NCI-H2196 treated with DMSO at 0.1 percent for 48 hours (cell line): Measurements from ENCODE around the gene HMGCL.
A peak's percentile ranks its signal among the peaks of the same experiment; 100 is the strongest.
"Not testable (repeated sequence)": the region's sequence is repeated elsewhere in the genome, so short reads cannot be mapped to it uniquely, and the experiment has no call there.

Experiments used
- DNase-seq: peaks from one replicate; lab custom pipeline; 2025; ENCODE audit not compliant: unreplicated experiment; lab: John Stamatoyannopoulos, UW

The HMGCL gene

GRCh38 chr1:23799570-23800399, 25.4 kb downstream of the HMGCL start:
- DNase-seq, result peak; percentile 52

DNA sequence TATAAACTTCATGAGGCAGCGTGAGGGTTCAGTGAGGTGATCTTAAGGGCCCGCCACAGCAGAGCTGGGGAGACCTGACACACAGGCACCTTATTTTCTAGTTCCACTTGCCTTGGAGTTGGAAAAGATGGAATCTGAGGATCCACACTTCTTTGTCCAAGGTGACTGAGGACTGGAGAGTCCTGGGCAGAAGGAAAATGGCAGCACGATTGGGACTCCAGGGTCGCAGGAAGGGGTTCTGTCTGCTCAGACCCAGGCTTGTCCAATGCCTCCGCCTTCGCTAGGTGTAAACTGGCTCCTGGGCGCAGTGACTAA, 26.0 kb downstream of the HMGCL start:
- DNase-seq, result no peak

DNA sequence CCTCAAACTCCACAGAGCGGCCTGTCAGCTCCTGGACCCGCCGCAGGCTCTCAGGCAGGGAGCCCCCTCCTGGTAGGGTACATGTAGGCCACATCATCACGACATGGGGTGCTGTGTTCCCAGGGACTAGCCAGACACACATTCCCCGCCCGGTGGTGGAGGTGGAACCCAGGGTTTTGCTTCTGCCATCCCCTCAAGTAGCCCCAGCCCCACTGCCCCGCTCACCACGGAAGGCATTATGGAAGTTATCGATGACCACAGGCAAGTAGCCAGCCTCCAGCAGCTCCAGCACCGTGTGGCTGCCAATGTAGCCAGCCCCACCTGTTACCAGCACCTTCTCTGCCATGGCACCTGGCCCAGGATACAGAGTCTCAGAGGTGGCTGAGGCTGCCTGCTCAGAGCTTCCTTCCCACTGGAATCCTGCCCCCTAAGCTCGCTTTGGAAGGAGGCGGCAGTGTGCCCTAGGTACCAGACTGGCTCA, 26.5 kb downstream of the HMGCL start:
- no peak for DNase-seq

DNA sequence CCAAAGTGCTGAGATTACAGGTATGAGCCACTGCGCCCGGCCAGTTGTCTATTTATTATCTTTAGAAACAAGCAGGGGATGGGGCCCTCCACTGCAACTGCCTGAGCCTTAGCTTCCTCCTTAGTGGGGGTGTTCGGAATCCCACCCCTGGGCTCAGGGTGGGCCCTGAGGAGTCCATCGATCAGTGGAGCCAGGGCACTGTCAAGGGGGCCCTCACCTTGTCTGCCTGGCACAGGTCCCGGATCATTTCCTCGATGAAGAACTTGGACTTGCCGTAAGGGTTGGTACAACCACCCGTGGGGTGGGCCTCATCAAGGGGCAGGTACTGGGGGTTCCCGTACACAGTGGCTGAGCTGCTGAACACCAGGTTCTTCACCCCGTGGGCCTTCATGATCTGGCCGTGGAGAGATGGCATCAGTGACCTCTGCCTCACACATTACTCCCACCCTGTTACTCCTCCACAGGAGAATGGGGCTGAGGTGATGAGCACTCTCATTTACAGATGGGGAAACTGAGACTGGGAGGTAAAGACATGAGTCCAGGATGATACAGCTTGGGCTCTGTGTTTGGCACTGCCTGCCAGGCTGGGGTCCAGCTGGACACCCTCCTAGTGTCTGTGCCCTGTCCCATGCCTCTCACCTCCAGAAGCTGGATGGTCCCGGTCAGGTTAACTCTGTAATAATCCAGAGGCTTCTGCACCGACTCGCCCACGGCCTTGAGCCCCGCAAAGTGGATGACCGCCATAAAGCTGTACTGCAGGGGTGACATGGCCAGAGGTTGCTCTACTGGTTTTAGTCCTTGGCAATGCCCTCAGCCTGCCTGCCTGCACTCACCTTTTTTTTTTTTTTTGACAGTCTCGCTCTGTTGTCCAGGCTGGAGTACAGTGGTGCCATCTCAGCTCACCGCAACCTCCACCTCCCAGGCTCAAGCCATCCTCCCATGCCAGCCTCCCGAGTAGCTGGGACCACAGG, 27.5 kb downstream of the HMGCL start:
- no peak for DNase-seq

- no peak for DNase-seq
Measured at GRCh38 chr1:23796466-23797271, 28.6 kb downstream of the HMGCL start.

DNA sequence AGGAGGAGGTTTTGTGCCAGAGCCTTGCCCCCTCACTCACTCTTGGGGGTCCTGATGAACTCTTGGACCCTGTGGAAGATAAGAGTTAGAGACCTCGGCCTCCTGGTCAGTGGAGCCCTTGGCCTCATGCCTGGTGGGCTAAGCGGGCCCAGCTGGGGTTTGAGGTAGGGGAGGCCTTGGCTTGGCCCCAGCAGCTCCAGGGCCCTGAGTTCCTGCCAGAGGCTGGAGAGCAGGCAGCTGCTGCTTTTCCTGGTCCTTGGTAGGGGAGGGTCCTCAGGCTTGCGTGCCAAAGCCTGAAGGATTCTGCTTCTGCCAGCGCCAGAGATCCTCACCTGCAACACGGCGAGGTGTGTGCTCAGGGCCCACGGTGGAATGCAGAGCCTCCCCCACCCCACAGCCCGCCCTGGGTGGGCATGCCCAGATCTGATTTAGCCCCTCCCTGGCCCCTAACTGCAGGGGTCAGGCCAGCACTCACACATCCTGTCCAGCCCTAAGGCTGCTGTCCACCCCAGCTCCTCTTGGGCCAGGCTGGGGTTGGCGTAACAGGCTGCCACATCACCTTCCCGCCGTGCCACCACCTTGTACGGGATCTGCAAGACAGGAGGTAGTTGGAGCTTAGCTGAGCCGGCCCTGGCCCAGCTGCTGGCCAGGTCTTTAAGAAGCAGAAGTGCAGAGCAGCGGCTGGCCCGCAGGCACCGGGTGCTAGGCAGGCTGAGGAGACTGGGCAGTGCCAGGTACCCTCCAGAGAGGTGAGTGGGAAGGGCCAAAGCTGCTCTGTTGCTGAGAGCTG, 29.4 kb downstream of the HMGCL start:
- no peak for DNase-seq

GRCh38 chr1:23794732-23795182, 30.5 kb downstream of the HMGCL start:
- not testable (repeated sequence) for DNase-seq

DNA sequence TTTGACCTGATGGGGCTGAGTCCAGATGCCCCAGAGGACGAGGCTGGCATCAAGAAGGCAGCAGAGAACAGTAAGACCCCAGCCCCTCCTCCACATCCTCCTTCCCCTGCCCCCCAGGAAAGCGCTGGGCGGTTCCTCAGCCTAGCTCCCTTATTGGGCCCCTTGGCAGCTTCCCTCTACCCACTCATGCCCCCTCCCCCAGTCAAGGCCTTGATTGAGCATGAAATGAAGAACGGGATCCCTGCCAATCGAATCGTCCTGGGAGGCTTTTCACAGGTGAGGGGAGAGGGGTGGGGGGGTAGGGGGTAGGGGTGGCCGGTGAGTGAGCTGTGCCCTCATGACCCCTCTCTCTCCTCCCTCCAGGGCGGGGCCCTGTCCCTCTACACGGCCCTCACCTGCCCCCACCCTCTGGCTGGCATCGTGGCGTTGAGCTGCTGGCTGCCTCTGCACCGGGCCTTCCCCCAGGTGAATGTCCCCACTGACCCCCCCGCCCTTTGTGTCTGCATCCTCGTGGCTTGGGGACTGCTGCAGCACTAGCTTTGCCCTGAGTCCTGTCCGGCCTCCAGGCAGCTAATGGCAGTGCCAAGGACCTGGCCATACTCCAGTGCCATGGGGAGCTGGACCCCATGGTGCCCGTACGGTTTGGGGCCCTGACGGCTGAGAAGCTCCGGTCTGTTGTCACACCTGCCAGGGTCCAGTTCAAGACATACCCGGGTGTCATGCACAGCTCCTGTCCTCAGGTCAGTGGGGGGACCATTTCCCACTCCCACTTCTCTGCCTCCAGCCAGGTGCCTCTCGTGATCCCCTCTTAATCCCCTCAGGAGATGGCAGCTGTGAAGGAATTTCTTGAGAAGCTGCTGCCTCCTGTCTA, 31.1 kb downstream of the HMGCL start:
- DNase-seq, result no peak

DNA sequence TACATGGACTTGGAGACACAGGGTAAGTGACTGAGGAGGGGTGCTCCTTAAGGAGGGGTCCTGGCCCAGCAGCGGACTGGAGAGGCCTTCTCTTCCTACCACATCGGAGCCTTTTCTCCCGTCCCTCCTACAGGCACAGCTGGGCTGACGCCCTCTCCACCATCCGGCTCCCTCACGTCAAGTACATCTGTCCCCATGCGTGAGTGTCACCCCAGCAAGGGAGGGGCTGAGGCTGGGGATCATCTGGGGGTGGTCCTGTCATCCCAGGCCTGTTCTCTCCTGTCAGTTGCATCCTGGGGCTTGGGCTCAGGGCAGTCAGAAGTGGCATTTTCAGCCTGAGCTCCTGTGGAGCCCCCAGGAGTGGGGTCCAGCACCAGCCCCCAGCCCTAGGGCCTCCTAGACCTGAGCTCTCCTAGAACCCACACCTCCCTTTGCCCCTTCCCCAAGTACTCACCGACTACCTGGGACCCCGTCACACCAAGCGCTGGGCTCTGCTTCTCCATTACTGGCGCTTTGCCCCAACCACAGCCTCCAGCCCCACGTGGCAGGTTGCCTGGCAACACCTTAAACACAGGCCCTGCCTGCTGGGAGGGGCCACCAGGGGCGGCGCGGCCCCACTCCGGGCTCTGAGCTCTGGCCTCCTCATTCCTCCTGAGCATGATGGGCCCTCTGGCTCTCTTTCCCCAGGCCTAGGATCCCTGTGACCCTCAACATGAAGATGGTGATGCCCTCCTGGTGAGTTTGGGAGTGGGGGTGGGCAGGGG, 32.0 kb downstream of the HMGCL start:
- peak; percentile 59 for DNase-seq

DNA sequence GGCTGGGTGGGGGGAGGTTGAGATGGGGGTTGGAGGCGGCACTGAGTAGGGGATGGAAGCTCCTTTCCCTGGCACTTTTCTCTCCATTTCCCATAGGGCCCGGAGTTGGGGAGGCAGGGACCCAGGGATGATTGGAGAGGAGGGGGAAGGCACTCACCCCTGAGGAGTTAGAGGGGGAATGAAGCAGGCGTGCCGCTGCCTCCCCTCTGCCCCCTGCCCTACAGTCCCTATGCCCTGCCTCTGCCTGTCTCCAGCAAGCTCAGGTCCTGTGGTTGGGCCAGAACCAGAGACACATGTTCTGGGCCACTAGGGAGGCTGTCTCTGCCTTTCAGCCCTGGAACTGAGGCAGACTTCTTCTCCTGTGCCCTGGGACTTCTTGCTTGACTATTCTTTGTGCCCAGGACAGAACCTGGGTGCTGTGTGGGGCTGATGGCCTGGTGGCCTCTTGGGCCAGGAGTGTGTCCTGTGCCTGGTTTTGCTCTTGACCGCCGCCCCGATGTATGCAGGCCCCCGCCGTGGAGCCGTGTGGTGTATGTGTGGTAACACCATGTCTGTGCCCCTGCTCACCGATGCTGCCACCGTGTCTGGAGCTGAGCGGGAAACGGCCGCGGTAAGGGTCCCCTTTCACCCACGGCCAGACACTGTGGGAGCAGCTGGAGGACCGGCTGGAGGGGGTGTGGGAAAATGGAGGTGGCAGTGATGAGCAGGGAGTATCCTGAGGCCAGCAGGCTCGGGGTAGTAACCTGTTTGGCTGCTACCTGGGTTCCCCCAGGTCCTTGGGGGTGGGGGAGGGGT, 32.9 kb downstream of the HMGCL start:
- no peak for DNase-seq

DNA sequence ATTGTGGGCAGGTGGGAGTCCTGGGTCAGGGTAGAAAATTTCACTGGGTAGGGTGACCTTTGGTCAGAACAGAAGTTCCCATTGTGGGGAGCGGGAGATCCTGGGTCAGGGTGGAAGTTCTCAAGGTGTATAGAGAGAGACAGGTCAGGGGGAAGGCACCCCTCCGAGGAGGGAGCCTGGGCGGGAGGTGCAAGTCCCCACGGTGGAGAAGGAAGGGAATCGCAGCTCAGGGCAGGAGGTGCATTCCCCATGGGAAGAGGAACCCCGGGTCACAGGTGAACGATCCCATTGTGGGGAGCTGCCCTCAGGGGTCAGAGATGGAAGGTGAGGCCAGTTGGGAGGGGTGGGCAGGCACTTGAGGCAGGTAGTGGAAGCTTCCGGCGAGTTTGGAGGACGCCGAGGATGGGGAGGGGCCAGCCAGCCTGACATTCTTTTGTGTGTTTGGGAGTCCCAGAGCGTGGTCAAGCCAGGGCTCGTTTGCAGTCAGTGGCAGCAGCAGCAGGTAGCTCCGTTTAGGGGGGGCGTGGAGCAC, 33.6 kb downstream of the HMGCL start:
- no peak for DNase-seq

- DNase-seq, result peak; percentile 82
Measured at GRCh38 chr1:23790696-23791515, 34.3 kb downstream of the HMGCL start, which contains the start of gene LYPLA2. Gene LYPLA2, plus strand, starts transcription at chr1:23791145. Its CDS starts 1,538 bp downstream, at chr1:23792683.

- no peak for DNase-seq
Measured at GRCh38 chr1:23788695-23789094, 36.5 kb downstream of the HMGCL start.

- no peak for DNase-seq
Measured at GRCh38 chr1:23787701-23788100, 37.5 kb downstream of the HMGCL start.

GRCh38 chr1:23784846-23785245, 40.4 kb downstream of the HMGCL start:
- DNase-seq, result no peak

GRCh38 chr1:23783141-23783540, 42.1 kb downstream of the HMGCL start:
- DNase-seq, result not testable (repeated sequence)
